Ishikawa (cell line): ENCODE results near the gene SCN2B.

ENCODE experiments used
- CEBPB ChIP-seq: IDR thresholded peaks from 2 replicates; pipeline ENCODE4 v1.6.1; 2012
- CREB1 ChIP-seq: IDR thresholded peaks from 2 replicates; pipeline ENCODE4 v1.6.1; 2012; ENCODE audit warnings: low read depth
- EGR1 ChIP-seq: IDR thresholded peaks from 2 replicates; pipeline ENCODE4 v1.6.1; 2012
- EP300 ChIP-seq: IDR thresholded peaks from 2 replicates; pipeline ENCODE4 v1.6.1; 2012; ENCODE audit warnings: borderline replicate concordance
- FOXM1 ChIP-seq: IDR thresholded peaks from 2 replicates; pipeline ENCODE4 v1.6.1; 2012; ENCODE audit warnings: low read depth, borderline replicate concordance
- NFIC ChIP-seq: IDR thresholded peaks from 2 replicates; pipeline ENCODE4 v1.6.1; 2012
- RAD21 ChIP-seq: IDR thresholded peaks from 2 replicates; pipeline ENCODE4 v1.6.1; 2012; ENCODE audit warnings: low read depth
- TAF1 ChIP-seq: IDR thresholded peaks from 2 replicates; pipeline ENCODE4 v1.6.1; 2012; ENCODE audit warnings: low read depth, mild to moderate bottlenecking
- TCF12 ChIP-seq: IDR thresholded peaks from 2 replicates; pipeline ENCODE4 v1.6.1; 2012; ENCODE audit warnings: low read depth
- TEAD4 ChIP-seq: IDR thresholded peaks from 2 replicates; pipeline ENCODE4 v1.6.1; 2012
- YY1 ChIP-seq: IDR thresholded peaks from 2 replicates; pipeline ENCODE4 v1.6.1; 2012; ENCODE audit warnings: low read depth
- ZBTB7A ChIP-seq: IDR thresholded peaks from 2 replicates; pipeline ENCODE4 v1.6.1; 2012; ENCODE audit warnings: low read depth
- TF ChIP-seq, protein P1 (sequence below): IDR thresholded peaks from 2 replicates; pipeline ENCODE4 v1.6.1; 2012; ENCODE audit warnings: low read depth, mild to moderate bottlenecking
- TF ChIP-seq, protein P2 (sequence below): IDR thresholded peaks from 2 replicates; pipeline ENCODE4 v1.6.1; 2012
- TF ChIP-seq, protein P3 (sequence below): IDR thresholded peaks from 2 replicates; pipeline ENCODE4 v1.6.1; 2012

The SCN2B gene

DNA sequence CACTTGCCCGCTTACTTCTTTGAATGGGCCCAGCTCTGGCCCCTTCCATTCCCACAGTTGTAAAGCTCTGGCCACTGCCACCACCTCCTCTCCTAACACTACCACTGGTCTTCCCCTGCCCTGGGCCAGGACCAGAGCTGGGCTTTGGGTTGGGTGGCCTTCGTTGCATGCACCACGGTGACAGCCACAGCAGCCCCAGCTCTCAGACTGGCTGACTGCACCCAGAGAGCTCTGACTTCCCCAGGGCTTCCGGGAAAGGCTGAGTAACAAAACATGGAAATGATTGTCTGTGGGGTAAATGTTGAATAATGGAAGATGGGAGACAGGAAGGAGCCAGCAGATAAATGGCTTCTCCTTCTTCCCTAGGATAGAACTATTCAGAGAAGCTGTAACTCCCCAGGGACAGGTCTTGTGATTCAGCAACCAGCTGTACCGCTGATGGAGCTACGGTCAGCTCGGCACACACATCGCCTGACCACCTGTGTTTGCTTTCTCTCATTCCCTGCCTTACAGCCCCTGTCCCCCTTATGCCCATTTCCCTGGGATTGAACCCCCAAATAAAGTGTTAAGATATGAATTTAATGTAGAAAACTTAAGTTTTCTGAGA, 51.4 kb downstream of the SCN2B start:
- TF ChIP-seq CREB1 (no peak), TAF1 (no peak), CEBPB (no peak), FOXM1 (no peak), EGR1 (no peak), ZBTB7A (no peak), TCF12 (no peak), RAD21 (no peak), NFIC (no peak), TEAD4 (no peak), YY1 (no peak), EP300 (no peak)
- TF ChIP-seq, protein P1, sequence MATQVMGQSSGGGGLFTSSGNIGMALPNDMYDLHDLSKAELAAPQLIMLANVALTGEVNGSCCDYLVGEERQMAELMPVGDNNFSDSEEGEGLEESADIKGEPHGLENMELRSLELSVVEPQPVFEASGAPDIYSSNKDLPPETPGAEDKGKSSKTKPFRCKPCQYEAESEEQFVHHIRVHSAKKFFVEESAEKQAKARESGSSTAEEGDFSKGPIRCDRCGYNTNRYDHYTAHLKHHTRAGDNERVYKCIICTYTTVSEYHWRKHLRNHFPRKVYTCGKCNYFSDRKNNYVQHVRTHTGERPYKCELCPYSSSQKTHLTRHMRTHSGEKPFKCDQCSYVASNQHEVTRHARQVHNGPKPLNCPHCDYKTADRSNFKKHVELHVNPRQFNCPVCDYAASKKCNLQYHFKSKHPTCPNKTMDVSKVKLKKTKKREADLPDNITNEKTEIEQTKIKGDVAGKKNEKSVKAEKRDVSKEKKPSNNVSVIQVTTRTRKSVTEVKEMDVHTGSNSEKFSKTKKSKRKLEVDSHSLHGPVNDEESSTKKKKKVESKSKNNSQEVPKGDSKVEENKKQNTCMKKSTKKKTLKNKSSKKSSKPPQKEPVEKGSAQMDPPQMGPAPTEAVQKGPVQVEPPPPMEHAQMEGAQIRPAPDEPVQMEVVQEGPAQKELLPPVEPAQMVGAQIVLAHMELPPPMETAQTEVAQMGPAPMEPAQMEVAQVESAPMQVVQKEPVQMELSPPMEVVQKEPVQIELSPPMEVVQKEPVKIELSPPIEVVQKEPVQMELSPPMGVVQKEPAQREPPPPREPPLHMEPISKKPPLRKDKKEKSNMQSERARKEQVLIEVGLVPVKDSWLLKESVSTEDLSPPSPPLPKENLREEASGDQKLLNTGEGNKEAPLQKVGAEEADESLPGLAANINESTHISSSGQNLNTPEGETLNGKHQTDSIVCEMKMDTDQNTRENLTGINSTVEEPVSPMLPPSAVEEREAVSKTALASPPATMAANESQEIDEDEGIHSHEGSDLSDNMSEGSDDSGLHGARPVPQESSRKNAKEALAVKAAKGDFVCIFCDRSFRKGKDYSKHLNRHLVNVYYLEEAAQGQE = no peak
- TF ChIP-seq, protein P2, sequence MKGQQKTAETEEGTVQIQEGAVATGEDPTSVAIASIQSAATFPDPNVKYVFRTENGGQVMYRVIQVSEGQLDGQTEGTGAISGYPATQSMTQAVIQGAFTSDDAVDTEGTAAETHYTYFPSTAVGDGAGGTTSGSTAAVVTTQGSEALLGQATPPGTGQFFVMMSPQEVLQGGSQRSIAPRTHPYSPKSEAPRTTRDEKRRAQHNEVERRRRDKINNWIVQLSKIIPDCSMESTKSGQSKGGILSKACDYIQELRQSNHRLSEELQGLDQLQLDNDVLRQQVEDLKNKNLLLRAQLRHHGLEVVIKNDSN = no peak
- TF ChIP-seq, protein P3, sequence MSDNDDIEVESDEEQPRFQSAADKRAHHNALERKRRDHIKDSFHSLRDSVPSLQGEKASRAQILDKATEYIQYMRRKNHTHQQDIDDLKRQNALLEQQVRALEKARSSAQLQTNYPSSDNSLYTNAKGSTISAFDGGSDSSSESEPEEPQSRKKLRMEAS = no peak

DNA sequence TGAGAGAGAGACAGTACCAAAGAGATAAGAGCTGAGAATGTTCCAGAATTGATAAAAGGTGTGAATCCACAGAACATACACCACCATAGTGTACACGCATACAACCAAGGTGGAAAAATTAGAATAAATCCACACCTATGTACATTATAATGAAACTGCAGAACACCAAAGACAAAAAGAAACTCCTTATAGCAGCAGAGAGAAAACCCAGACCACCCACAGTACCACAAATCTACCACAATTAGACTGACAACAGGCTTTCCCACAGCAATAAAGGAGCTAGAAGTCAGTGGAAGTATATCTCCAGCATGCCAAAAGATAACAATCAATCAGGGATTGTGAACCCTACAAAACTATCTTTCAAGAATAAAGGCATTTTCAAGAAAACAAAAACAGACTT, 55.6 kb downstream of the SCN2B start:
- TF ChIP-seq FOXM1 (no peak), TCF12 (no peak), EP300 (no peak), NFIC (no peak), TAF1 (no peak), CEBPB (no peak), YY1 (no peak), TEAD4 (no peak), CREB1 (no peak), RAD21 (no peak), EGR1 (no peak), ZBTB7A (no peak)
- TF ChIP-seq, protein P3 = no peak
- TF ChIP-seq, protein P1 = no peak
- TF ChIP-seq, protein P2 = no peak

DNA sequence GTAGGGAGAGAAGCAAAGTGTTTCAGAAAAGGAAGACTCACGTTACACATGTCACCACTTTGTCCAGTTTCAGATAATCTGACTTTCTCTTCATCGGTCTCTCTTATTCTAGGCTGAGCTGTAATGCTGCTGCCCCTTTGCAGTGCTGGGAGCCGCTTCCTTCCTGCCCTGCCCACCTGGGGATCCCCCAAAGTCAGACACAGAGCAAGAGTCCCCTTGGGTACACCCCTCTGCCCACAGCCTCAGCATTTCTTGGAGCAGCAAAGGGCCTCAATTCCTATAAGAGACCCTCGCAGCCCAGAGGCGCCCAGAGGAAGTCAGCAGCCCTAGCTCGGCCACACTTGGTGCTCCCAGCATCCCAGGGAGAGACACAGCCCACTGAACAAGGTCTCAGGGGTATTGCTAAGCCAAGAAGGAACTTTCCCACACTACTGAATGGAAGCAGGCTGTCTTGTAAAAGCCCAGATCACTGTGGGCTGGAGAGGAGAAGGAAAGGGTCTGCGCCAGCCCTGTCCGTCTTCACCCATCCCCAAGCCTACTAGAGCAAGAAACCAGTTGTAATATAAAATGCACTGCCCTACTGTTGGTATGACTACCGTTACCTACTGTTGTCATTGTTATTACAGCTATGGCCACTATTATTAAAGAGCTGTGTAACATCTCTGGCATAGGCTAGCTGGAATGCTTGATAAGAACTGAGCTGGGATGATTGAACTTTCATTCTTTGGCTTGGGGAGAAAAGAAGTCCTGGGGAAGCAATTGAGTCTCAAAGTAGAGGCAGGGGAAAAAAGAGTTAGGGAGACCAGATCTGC, 58.4 kb downstream of the SCN2B start:
- TF ChIP-seq, protein P1 = no peak
- TF ChIP-seq CEBPB = no peak

DNA sequence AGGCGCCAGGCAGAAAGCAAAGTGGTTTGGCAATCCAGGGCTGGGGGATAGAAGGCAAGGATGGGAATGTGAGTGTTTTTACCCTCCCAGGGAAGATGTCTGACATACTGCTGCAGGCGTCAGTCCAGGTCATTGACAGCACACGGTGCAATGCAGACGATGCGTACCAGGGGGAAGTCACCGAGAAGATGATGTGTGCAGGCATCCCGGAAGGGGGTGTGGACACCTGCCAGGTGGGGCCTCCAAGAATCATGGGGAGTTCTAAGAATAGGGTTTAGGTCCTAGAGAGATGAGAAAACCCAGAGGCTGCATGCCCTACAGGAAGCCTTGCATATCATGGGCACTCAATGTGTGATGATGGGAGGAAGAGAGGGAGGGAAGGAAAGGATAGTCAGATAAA, 61.4 kb downstream of the SCN2B start:
- no peak for TF ChIP-seq EGR1
- no peak for TF ChIP-seq TEAD4
- no peak for TF ChIP-seq YY1
- no peak for TF ChIP-seq CEBPB
- TF ChIP-seq, protein P3 = no peak
- no peak for TF ChIP-seq CREB1
- TF ChIP-seq, protein P2 = no peak
- TF ChIP-seq RAD21 = no peak
- TF ChIP-seq, protein P1 = no peak
- no peak for TF ChIP-seq EP300
